Articular chondrocyte of knee joint (primary cell): ENCODE measurements around the gene ZNF165. TPM values are rescaled to one million over a fixed set of nuclear protein-coding genes. Genes with fewer than 3 reads are reported as not detected.

Source experiments
- total RNA-seq: library from RNA; depleted of rRNA; stranded (reverse); fragments of >200 nt; gene quantifications from 2 replicates; pipeline ENCODE4 v1.2.3, GENCODE V29; 2012

Gene ZNF165
- 0.97 and 1.0 TPM in 2 replicates for total RNA-seq

GRCh38 chr6:28080381-28080630 lies at the start of gene ZNF165:
ZNF165 (plus strand) TSS chr6:28080568; CDS start chr6:28085481, 4,913 bp downstream.

DNA sequence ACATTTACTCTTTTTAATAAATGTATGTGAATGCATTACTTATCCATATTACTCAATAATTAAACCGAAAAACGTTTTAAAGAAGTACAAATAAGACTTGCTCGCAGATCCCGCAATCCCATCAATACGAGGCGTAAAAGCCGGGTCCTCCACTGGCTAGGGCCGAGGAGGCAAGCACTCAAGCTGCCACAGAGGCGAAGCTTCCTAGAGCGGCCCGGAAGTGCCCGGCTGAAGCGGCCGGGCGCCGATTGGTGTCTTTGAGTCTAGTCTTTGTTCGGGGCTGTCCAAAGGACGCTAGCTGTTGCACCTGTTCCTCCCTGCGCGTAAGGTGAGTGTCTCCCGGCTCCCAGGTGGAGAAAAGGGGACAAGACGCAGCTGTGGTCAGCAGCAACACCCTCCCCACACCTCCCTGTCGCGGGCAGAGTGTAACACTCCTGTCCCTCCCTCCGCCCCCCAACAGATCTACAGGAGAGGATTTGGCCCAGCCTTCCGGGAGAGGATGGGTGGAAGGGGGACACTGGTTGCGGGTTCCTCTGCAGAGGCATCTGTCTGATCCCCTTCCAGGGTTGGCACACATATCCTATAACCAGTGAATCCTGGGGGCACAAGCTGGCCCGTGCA lies 44.1 kb downstream of the ZNF165 start, which contains the start of gene ZSCAN16:
TSS of gene ZSCAN16 (plus strand) at position 260 of the 621 bp plus-strand sequence. CDS start 835 bp downstream, outside the sequence.

Other genes with a start within 250 kb of the ZNF165 start
- not detected in 2 replicates for gene OR2B2, start 168.2 kb upstream of the ZNF165 start, total RNA-seq
- not detected in 2 replicates for gene OR2B6, start 123.3 kb upstream of the ZNF165 start, total RNA-seq
- gene ZSCAN16, start 44.0 kb downstream of the ZNF165 start, total RNA-seq: 1.8 and 3.6 TPM in 2 replicates
- 27.7 and 29.8 TPM in 2 replicates for gene ZKSCAN8, start 61.3 kb downstream of the ZNF165 start, total RNA-seq
- gene ZSCAN9, start 144.7 kb downstream of the ZNF165 start, total RNA-seq: 9.8 and 12.0 TPM in 2 replicates
- gene ZKSCAN4, start 171.7 kb downstream of the ZNF165 start, total RNA-seq: 6.3 and 6.8 TPM in 2 replicates
- 0.78 and 1.8 TPM in 2 replicates for gene NKAPL, start 178.7 kb downstream of the ZNF165 start, total RNA-seq
- 20.1 and 33.6 TPM in 2 replicates for gene ZSCAN26, start 186.6 kb downstream of the ZNF165 start, total RNA-seq
- gene PGBD1, start 201.0 kb downstream of the ZNF165 start, total RNA-seq: 4.6 and 6.4 TPM in 2 replicates